Nephron progenitor cell (in vitro differentiated cells): Measurements from ENCODE around the gene PARP12.

Source experiments
- DNase-seq: peaks from one replicate; pipeline ENCODE4 v3.0.0; 2021
- H3K27ac Mint-ChIP-seq: 2 replicates; pipeline ENCODE4 v1.8.0; 2021; ENCODE audit warnings: mild to moderate bottlenecking, moderate library complexity, mixed read lengths
- H3K27me3 Mint-ChIP-seq: 2 replicates; pipeline ENCODE4 v1.8.0; 2021; ENCODE audit warnings: mild to moderate bottlenecking, low read depth, mixed read lengths; ENCODE audit not compliant: poor library complexity
- H3K36me3 Mint-ChIP-seq: 2 replicates; pipeline ENCODE4 v1.8.0; 2021; ENCODE audit warnings: low read depth, mixed read lengths
- H3K4me1 Mint-ChIP-seq: 2 replicates; pipeline ENCODE4 v1.8.0; 2021; ENCODE audit warnings: mixed read lengths
- H3K4me3 Mint-ChIP-seq: 2 replicates; pipeline ENCODE4 v1.8.0; 2021; ENCODE audit warnings: mild to moderate bottlenecking, moderate library complexity, mixed read lengths
- H3K9me3 Mint-ChIP-seq: 2 replicates; pipeline ENCODE4 v1.8.0; 2021; ENCODE audit warnings: mild to moderate bottlenecking, moderate library complexity, mixed read lengths
- CTCF ChIP-seq: fragments of 200-600 bp; sonication (generic); IDR thresholded peaks from 2 replicates; pipeline ENCODE4 v1.5.0; 2021; ENCODE audit warnings: antibody characterized with exemption

Gene PARP12

GRCh38 chr7:140039066-140039465, 23.7 kb downstream of the PARP12 start:
- Mint-ChIP-seq H3K27me3 (peaks cover 16% of the 10 kb centered on the region), H3K4me1 (peaks cover 18% of the 10 kb centered on the region), H3K9me3 (no peaks in the 10 kb centered on the region), H3K36me3 (no peaks in the 10 kb centered on the region), H3K27ac (peak overlapping the region; percentile 36), H3K4me3 (no peak overlapping the region)
- no peak for TF ChIP-seq CTCF
- DNase-seq: no peak

GRCh38 chr7:140036224-140036962, 26.4 kb downstream of the PARP12 start:
- no peak overlapping the region for H3K4me3 Mint-ChIP-seq
- no peak for TF ChIP-seq CTCF
- no peak for DNase-seq
- no peaks in the 10 kb centered on the region for H3K9me3 Mint-ChIP-seq
- H3K27ac Mint-ChIP-seq: no peak overlapping the region
- no peaks in the 10 kb centered on the region for H3K36me3 Mint-ChIP-seq
- peaks cover 16% of the 10 kb centered on the region for H3K4me1 Mint-ChIP-seq
- peaks cover 16% of the 10 kb centered on the region for H3K27me3 Mint-ChIP-seq

GRCh38 chr7:140035400-140036223, 27.1 kb downstream of the PARP12 start:
- no peak for TF ChIP-seq CTCF
- DNase-seq: no peak
- no peak overlapping the region for H3K4me3 Mint-ChIP-seq
- no peak overlapping the region for H3K27ac Mint-ChIP-seq
- H3K9me3 Mint-ChIP-seq: no peaks in the 10 kb centered on the region
- H3K4me1 Mint-ChIP-seq: peaks cover 18% of the 10 kb centered on the region
- no peaks in the 10 kb centered on the region for H3K36me3 Mint-ChIP-seq
- peaks cover 13% of the 10 kb centered on the region for H3K27me3 Mint-ChIP-seq

GRCh38 chr7:140034421-140034820, 28.3 kb downstream of the PARP12 start:
- Mint-ChIP-seq H3K4me1 (peaks cover 15% of the 10 kb centered on the region), H3K36me3 (no peaks in the 10 kb centered on the region), H3K27me3 (peaks cover 6% of the 10 kb centered on the region), H3K27ac (no peak overlapping the region), H3K4me3 (no peak overlapping the region), H3K9me3 (no peaks in the 10 kb centered on the region)
- DNase-seq: no peak
- TF ChIP-seq CTCF: no peak

- DNase-seq: no peak
- Mint-ChIP-seq H3K36me3 (no peaks in the 10 kb centered on the region), H3K27ac (peak overlapping the region; percentile 10), H3K4me3 (no peak overlapping the region), H3K9me3 (no peaks in the 10 kb centered on the region), H3K27me3 (peaks cover 5% of the 10 kb centered on the region), H3K4me1 (peaks cover 9% of the 10 kb centered on the region)
- no peak for TF ChIP-seq CTCF
These were observed 28.9 kb downstream of the PARP12 start for GRCh38 chr7:140033779-140034363.
